Measurements from ENCODE around the gene RNASE13. TPM values are rescaled to one million over a fixed set of nuclear protein-coding genes. Genes with fewer than 3 reads are reported as not detected.
"Not testable (repeated sequence)": the region's sequence is repeated elsewhere in the genome, so short reads cannot be mapped to it uniquely, and the experiment has no call there.

The RNASE13 gene
- total RNA-seq, 1 donor from 2014 or later = not detected

DNA sequence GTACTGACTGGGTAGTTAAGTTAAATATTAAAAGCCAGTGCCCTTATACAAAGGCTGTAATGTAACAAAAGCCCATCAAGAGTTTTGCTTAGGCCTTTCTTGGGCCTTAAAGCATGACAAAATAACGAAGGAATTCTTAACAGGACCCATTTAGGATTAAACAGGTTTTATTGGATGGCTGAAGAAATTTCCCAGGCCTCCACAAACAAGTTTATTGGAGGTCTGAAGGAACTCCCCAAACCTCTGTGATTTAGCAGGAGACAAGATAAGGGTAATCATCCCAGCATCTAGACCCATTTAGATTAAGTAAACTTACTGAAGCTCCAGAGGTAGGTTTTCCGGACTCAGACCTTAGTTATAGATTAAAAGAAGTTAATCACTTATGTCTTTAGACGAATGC is 24.9 kb downstream of the RNASE13 start:
- ATAC-seq, DNase-seq: not testable (repeated sequence)
- intact Hi-C loops (cut with micrococcal nuclease) = loop anchor here (10.0 kb wide), 1 partner anchor 65 kb away; the partner anchor contains the start of gene ARHGEF40

DNA sequence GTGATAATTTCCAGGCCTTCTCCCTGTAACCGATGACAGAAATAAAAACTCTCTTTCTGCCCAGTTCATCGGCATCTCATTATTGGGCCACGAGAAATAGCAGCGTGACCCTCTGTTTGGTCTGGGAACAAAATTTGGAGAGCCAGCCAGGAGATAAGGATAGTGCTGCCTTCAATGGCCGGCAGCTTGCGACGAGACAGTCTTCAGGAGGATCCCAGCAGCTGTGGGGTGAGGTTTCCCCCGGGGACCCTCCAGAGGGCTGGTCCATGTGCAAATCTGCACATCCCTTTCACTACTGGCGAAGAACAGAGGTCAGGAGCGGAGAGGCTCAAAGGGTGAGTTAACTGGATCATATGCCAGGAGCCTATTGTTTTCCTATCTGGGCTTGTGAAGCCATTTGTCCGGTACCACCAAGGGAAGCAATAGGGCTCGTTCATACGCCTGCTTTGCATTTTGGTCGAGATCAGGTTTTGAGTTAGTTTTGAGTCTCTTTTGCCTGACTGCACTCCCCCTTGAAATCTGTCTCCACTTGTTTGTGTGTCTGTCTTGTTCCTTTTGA is 30.7 kb downstream of the RNASE13 start:
- intact Hi-C loops (cut with micrococcal nuclease) = no loop called here
- ATAC-seq = peak; percentile 85
- peak; percentile 63 for DNase-seq

DNA sequence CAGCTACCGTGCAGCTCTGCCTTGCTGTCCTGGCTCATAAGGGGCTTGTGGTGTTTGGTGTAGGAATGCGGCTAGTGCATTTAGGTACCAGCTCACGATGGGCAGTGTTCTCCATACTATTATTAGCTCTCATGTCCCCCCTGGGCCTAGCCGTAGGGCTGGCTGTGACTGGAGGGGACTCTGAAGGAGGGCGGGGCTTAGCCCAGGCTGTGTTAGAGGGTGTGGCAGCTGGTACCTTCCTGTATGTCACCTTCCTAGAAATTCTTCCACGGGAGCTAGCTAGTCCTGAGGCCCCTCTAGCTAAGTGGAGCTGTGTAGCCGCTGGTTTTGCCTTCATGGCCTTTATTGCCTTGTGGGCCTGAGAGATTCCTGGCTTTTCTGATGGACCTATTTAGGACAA is 33.4 kb downstream of the RNASE13 start:
- intact Hi-C loops (cut with micrococcal nuclease) = no loop called here
- no peak for ATAC-seq
- no peak for DNase-seq

DNA sequence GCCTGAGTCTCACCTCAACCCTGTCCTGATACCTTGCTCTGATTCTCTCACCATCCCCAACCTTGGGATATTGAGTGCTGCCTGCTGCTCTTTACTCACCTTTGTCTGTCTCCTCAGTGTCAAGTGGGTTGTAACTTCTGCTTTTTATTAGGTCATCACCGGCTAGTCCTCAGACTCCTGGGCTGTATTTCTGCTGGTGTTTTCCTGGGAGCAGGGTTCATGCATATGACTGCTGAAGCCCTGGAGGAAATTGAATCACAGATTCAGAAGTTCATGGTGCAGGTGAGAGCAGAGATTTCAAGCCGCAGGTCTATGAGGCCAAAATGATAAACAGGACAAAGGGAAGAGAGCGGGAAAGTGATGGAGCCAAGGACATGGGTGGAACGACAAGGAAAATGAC is 35.0 kb downstream of the RNASE13 start:
- DNase-seq (no peak), ATAC-seq (no peak)

DNA sequence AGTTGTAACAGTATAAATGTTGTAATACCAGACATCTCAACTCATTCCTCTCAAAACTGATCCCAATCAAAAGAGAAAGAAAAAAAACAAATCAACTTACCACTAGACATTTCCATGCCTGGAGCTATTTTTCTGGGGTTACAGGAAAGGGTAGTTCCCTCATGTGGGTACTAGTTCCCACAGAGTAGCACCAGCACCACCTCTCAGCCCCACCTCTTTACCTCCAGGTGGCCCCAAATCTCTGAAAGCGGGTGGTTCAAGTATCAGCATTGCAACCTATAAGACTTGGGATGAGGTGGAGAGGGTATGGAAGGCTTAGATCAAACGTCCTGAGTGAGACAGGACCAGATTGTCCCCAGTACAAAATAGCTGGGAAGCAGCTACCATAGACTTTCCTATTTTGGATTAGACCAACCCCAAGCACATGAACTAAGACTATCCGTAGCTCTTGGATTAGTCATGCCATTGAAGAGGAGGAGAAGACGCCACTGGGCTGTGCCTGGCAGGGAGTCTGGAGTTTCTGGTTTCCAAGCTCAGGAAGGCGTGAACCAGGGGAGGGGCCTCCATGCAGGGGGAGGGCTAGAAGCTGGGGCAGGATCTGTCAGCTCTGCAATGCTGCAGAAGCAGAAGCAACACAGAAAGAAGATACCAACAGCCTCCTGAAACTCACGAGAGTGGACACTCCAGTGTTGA is 35.8 kb downstream of the RNASE13 start, which contains the start of gene SLC39A2:
SLC39A2 (plus strand) TSS at position 620 of the 693 bp plus-strand sequence. CDS start 154 bp downstream, outside the sequence.
- ATAC-seq = peak; percentile 70
- peak; percentile 66 for DNase-seq
- intact Hi-C loops (cut with micrococcal nuclease) = no loop called here

More for the DNA sequence above, 35.0 kb downstream of the RNASE13 start:
- intact Hi-C loops (cut with micrococcal nuclease) = no loop called here

DNA sequence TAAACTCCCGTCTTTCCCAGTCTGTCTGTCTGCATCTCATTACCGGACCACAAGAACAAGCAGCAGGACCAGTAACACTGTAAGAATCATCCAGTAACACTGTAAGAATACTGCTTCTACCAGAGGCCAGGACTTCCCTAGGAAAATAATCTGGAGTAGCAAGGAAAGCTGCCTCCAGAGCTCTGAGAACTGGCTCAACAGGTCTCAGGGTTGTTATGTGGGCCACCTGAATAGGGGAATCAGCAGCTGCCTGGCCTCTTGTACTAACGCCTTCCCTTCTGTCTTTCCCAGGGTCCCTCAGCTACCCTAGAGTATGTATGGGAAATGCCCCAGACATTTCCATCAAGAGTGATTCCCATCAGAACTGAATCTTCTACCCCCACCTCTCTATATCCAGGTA is 36.5 kb downstream of the RNASE13 start:
- intact Hi-C loops (cut with micrococcal nuclease) = no loop called here
- DNase-seq = no peak
- no peak for ATAC-seq

DNA sequence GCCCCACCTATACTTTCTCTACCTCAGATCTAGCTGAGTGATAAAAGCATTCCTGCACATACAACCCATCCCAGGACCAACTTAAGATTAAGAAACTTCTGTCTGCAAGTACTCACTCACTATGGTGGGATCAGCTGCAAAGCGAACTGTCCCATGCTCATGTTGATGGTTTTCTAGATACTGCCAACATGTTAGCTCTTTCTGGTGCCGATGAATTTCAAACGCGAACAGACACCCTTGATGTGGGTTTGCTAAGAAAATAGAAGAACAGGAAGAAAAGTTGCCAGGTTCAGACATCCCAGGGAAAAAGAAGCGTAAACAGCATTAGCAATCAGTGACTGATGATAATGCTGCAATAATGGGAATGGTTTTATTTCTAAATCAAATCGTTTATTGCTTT is 37.0 kb downstream of the RNASE13 start:
- ATAC-seq (no peak), DNase-seq (no peak)
- intact Hi-C loops (cut with micrococcal nuclease) = no loop called here

DNA sequence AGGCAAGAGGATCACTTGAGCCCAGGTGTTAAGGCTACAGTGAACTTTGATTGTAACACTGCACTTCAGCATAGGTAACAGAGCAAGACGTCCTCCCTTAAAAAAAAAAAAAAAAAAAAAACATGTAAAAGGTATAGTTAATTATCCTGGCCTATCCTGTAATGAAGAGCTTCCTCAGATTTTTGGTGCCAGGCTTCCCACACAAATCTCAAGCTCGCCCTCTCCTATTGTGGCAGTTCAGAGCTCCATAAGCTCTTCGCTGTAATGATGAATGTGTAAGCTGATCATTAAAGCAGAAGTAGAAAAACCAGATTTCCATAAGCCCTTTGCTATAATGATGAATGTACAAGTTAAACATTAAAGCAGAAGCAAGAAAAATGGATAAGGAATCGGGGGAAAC is 37.5 kb downstream of the RNASE13 start:
- DNase-seq (no peak), ATAC-seq (no peak)
- intact Hi-C loops (cut with micrococcal nuclease) = no loop called here

DNA sequence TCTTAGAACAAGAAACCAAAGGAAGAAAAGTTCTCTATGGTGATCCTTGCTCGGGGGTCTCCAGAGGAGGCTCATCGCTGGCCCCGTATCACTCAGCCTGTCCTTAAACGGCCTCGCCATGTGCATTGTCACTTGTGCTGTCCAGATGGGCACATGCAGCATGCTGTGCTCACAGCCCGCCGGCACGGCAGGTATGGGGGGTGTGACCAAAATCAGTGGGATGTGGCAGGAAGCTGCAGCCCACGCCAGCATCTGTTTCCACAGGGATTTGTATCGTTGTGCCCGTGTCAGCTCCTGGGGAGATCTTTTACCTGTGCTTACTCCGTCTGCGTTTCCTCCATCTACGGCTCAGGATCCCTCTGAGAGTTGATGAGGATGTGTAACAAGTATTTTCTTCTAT is 38.1 kb downstream of the RNASE13 start:
- ATAC-seq = no peak
- DNase-seq = no peak
- intact Hi-C loops (cut with micrococcal nuclease) = no loop called here

DNA sequence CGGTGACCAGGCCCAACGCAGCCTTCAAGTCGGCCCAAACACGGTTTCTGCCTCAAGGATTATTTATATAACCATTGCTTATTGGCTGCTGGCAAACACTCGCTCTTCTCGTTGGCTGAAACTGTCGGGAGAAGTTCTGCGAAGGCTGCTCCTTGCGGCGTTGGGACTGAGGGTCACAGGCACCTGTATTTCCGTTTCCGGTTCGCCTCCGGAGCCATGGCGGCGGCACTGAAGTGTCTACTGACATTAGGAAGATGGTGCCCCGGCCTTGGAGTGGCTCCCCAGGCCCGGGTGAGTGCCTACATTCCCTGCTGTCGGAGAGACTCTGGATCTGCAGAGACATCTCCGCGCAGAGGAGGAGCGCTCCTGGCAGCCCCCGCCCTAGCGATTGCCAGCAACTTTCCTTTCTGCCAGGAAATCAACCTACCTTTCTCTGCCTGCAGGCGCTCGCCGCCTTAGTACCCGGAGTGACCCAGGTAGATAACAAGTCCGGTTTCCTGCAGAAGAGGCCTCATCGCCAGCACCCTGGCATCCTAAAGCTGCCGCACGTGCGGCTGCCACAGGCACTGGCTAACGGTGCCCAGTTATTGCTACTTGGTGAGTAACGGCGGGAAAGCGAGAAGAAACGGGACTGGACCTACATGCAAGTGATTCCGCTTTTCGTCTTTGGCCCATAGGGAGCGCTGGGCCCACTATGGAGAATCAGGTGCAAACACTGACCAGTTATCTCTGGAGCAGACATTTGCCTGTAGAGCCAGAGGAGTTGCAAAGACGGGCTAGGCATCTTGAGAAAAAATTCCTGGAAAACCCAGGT is 44.6 kb downstream of the RNASE13 start, which contains the start of gene METTL17:
METTL17 (plus strand) TSS at position 194 of the 814 bp plus-strand sequence; CDS start at position 217, 23 bp downstream.
- ATAC-seq = peak; percentile 95
- intact Hi-C loops (cut with micrococcal nuclease) = no loop called here
- DNase-seq = peak; percentile 91

DNA sequence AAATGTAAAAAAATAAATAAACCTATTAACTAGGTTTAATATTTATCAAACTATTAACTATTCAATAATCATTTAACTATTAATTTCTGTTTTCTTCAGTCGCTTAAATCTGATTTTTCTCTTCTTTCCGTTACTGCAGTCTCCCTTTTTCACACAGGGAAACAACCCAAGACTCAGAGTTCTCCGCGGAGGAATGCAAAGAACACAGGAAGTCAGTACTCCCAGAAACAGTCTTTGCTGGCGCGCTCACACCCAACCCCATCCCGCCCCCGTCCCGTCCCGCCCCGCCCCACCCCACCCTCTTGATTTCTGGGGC is 45.2 kb downstream of the RNASE13 start:
- intact Hi-C loops (cut with micrococcal nuclease) = no loop called here
- no peak for ATAC-seq
- no peak for DNase-seq

DNA sequence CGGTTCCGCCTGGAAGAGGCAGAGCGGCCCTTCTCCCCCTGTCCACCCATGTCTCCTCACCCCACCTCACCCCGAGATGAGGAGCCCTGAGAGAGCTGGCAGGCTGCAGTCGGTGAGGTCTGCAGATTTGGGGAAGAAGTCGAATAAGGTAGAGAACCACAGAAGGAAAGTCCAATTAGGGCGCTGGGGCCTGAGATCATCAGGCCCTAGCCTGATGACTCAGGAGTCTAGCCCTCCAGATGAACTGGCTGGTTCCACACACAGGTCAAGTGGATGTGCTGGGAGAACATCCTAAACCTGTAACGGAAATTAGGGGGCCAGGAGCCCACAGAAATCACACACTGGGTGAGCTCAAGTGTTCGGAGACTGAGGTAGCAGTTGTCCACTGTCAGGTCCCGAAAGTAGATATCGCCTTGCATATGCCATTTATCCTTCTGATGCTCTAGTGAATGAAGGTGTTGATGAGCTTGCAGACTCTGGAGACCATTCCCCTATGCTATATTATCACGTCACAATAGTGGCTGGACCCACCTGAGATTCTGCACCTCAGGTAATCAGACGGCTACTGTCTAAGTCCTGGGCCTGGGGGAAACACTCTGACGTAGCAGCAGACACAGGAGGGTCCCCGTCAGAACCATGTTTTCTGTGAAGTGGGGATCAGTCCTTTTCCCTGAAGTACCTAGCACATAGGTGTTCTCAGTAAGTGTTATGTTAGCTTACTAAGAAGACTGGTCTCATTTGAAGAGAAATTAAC is 45.7 kb downstream of the RNASE13 start:
- intact Hi-C loops (cut with micrococcal nuclease) = no loop called here
- no peak for DNase-seq
- no peak for ATAC-seq

DNA sequence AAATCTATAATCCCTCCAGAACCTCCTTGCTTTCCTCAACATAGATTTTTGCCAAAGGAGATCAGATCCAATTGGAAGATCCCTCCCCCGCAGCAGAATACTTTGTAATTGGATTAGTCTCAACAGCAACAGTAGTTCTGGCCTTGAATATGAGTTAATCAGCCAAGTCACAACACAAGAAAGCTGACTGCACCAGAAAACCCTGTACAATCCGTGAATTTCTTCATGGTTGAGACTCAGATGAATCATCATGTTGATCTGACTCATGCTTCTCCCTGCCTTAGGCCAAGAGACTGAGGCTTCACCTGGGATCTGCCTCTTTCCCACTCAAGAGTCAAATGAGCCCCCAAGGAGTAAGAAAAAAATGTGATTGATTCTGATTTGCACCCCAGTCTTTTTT is 47.8 kb downstream of the RNASE13 start:
- DNase-seq (no peak), ATAC-seq (peak; percentile 44)
- intact Hi-C loops (cut with micrococcal nuclease) = no loop called here

DNA sequence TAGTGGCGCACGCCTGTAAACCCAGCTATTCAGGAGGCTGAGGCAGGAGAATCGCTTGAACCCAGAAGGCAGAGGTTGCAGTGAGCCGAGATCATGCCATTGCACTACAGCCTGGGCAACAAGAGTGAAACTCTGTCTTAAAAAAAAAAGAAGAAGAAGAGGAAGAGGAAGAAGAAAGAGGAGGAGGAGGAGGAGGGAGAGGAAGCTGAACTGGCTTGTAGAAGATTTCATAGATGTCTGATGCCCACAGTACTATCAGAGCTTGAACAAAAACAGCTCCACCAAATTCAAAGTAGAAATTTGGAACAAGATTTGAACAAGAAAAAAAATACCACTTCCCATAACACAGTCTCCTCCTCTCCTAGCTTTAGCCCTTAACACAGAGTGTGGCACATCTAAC is 49.0 kb downstream of the RNASE13 start:
- intact Hi-C loops (cut with micrococcal nuclease) = not testable (repeated sequence)

More for the DNA sequence above, 49.0 kb downstream of the RNASE13 start:
- not testable (repeated sequence) for DNase-seq, ATAC-seq

Small RNA genes lying within 50 kb of the gene (microRNA-seq; reads per million reads assigned to microRNA genes)
- gene MIR6717 (ENCODE audit: borderline number of aligned reads) = not detected

Other genes with a start within 250 kb of the RNASE13 start
- 283 TPM for gene RNASE1, start 232.0 kb downstream of the RNASE13 start, total RNA-seq
- gene RNASE3, start 143.4 kb downstream of the RNASE13 start, total RNA-seq = not detected
- gene RNASE2, start 79.3 kb downstream of the RNASE13 start, total RNA-seq = 2.9 TPM
- 44.4 TPM for gene METTL17, start 44.8 kb downstream of the RNASE13 start, total RNA-seq
- not detected for gene SLC39A2, start 35.5 kb downstream of the RNASE13 start, total RNA-seq
- gene NDRG2, start 9.7 kb downstream of the RNASE13 start, total RNA-seq = 315 TPM
- 1.2 TPM for gene TPPP2, start 4.6 kb downstream of the RNASE13 start, total RNA-seq
- gene RNASE7, start 7.6 kb upstream of the RNASE13 start, total RNA-seq = not detected
- gene RNASE8, start 23.0 kb upstream of the RNASE13 start, total RNA-seq = not detected
- gene ARHGEF40, start 35.5 kb upstream of the RNASE13 start, total RNA-seq = 23.1 TPM
- gene ZNF219, start 63.8 kb upstream of the RNASE13 start, total RNA-seq = 57.0 TPM
- gene TMEM253, start 66.3 kb upstream of the RNASE13 start, total RNA-seq = 0.20 TPM
- gene OR5AU1, start 121.3 kb upstream of the RNASE13 start, total RNA-seq = not detected
- gene HNRNPC, start 234.6 kb upstream of the RNASE13 start, total RNA-seq = 267 TPM
- gene RPGRIP1, start 245.3 kb upstream of the RNASE13 start, total RNA-seq = 0.52 TPM